GM19239 (cell line): ENCODE data around the gene HOXC11.

Experiments
- DNase-seq: peaks from one replicate; pipeline ENCODE4 v3.0.0; 2011; ENCODE audit warnings: low spot score; ENCODE audit not compliant: insufficient read length
- FAIRE-seq: peaks from 2 replicates; lab custom pipeline; 2011; peaks lifted over from hg19 to GRCh38; lab: Jason Lieb, UNC

HOXC11 gene

GRCh38 chr12:54018468-54018984 is 45.6 kb downstream of the HOXC11 start:
- DNase-seq: no peak
- no peak for FAIRE-seq

- DNase-seq (no peak), FAIRE-seq (no peak)
Observed at GRCh38 chr12:54019091-54019811, 46.3 kb downstream of the HOXC11 start.

- no peak for DNase-seq
- no peak for FAIRE-seq
Observed at GRCh38 chr12:54019924-54020590, 47.1 kb downstream of the HOXC11 start.

- FAIRE-seq (no peak), DNase-seq (no peak)
Observed at GRCh38 chr12:54020591-54021405, 47.9 kb downstream of the HOXC11 start.

GRCh38 chr12:54021432-54022013 is 48.6 kb downstream of the HOXC11 start:
- FAIRE-seq (no peak), DNase-seq (no peak)

GRCh38 chr12:54022960-54023884 is 50.3 kb downstream of the HOXC11 start:
- DNase-seq (no peak), FAIRE-seq (no peak)

- FAIRE-seq (no peak), DNase-seq (no peak)
Observed at GRCh38 chr12:54024127-54024526, 51.2 kb downstream of the HOXC11 start.

- FAIRE-seq: no peak
- no peak for DNase-seq
Observed at GRCh38 chr12:54024581-54025305, 51.8 kb downstream of the HOXC11 start.

- DNase-seq: no peak
- FAIRE-seq: no peak
Observed at GRCh38 chr12:54025499-54026405, 52.8 kb downstream of the HOXC11 start.

- no peak for FAIRE-seq
- no peak for DNase-seq
Observed at GRCh38 chr12:54026640-54027441, 53.9 kb downstream of the HOXC11 start.
